Right hindlimb (tissue), 1 donor: ENCODE data around the gene MZB1.
"Not testable (repeated sequence)": the region's sequence is repeated elsewhere in the genome, so short reads cannot be mapped to it uniquely, and the experiment has no call there.

ENCODE experiments used
- DNase-seq: peaks from one replicate; pipeline ENCODE4 v3.0.0-alpha.2; 2018

Gene MZB1

GRCh38 chr5:139391570-139392323, 2.0 kb upstream of the MZB1 start:
- DNase-seq: no peak

GRCh38 chr5:139390639-139391569, 1.2 kb upstream of the MZB1 start:
- DNase-seq: no peak

GRCh38 chr5:139388198-139388821, 1.4 kb downstream of the MZB1 start:
- DNase-seq: no peak

GRCh38 chr5:139387611-139388197, 2.0 kb downstream of the MZB1 start:
- DNase-seq: no peak

- not testable (repeated sequence) for DNase-seq
Observed at GRCh38 chr5:139386956-139387355, 2.8 kb downstream of the MZB1 start.

- DNase-seq: no peak
Observed at GRCh38 chr5:139386050-139386438, 3.7 kb downstream of the MZB1 start.

- no peak for DNase-seq
Observed at GRCh38 chr5:139385061-139386049, 4.4 kb downstream of the MZB1 start.

- no peak for DNase-seq
Observed at GRCh38 chr5:139384591-139385051, 5.1 kb downstream of the MZB1 start.

GRCh38 chr5:139383993-139384590, 5.6 kb downstream of the MZB1 start:
- no peak for DNase-seq

GRCh38 chr5:139383275-139383992, 6.3 kb downstream of the MZB1 start, which contains the start of gene SLC23A1:
Gene SLC23A1, minus strand, starts transcription at chr5:139383297. Its CDS starts 44 bp downstream, at chr5:139383253.
- no peak for DNase-seq

GRCh38 chr5:139382807-139383206, 6.9 kb downstream of the MZB1 start:
- DNase-seq: no peak

- DNase-seq: no peak
Observed at GRCh38 chr5:139381837-139382761, 7.6 kb downstream of the MZB1 start.

GRCh38 chr5:139379626-139380449, 9.9 kb downstream of the MZB1 start:
- no peak for DNase-seq

- no peak for DNase-seq
Observed at GRCh38 chr5:139378941-139379361, 10.8 kb downstream of the MZB1 start.

GRCh38 chr5:139378101-139378825, 11.4 kb downstream of the MZB1 start:
- DNase-seq: no peak

GRCh38 chr5:139377226-139377625, 12.5 kb downstream of the MZB1 start:
- no peak for DNase-seq

- DNase-seq: no peak
Observed at GRCh38 chr5:139376364-139376763, 13.3 kb downstream of the MZB1 start.

- no peak for DNase-seq
Observed at GRCh38 chr5:139374909-139375308, 14.8 kb downstream of the MZB1 start.
